ENCODE measurements around the gene PRDM16. TPM values are rescaled to one million over a fixed set of nuclear protein-coding genes. Genes with fewer than 3 reads are reported as not detected.

PRDM16 gene
- total and polyA plus RNA-seq, 2 of the 4 experiments (the other 2 are of a cell fraction), result 0.02 TPM; not detected in 1

DNA sequence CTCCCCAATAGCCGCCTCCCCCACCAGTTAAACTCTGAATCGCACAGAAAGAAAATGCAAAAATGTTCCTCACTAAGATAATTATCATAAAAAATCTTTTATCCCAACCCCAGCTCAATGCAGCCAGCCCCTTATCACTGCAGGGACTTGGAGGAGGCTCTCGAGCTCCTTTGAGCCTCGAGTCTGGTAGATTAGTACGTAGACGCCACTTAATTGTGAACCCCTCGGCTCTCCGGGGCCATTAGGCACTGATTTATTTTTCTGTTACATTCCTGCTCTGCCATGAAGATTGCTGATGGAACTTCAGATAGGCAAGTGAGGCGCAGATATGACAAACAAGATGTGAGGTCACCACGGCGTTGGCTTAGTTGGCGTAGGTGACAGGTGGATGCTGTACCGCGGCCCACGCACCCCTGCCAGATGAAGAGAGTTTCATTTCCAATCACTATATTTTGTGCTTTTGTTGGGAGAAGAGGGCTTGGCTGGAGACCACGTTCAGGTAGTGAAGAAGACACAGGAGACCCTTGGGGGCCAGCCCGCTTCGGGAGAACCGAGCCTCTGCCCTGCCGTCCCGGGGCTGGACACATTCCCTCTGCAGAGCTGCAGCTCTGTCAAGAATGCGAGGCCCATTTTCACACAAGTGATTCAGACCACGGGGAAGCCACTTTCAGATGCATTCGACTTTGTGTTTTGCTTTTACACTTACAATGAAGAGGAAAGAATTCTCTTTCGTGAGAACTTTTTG, 329.6 kb downstream of the PRDM16 start:
- TF ChIP-seq MAZ (IDR thresholded peaks at IDR 0.05; ENCODE audit: borderline replicate concordance, low read depth, low read length), result no peak
- no peak for TF ChIP-seq RCOR1 (IDR thresholded peaks at IDR 0.05; ENCODE audit: insufficient replicate concordance, low read length)
- no peak for TF ChIP-seq SMC3 (IDR thresholded peaks at IDR 0.05; ENCODE audit: low read depth, low read length)
- no peak for TF ChIP-seq CHD1 (IDR thresholded peaks at IDR 0.05; ENCODE audit: low read depth, low read length)
- TF ChIP-seq RFX5 (IDR thresholded peaks at IDR 0.05; ENCODE audit: low read depth, low read length), result no peak
- dilution Hi-C loops (cut with HindIII; ENCODE audit: low sequenced_read_pairs, unreplicated experiment) (no loop called here), intact Hi-C loops (cut with micrococcal nuclease) (no loop called here), in situ Hi-C loops (cut with MboI; ENCODE audit: low sequenced_read_pairs) (no loop called here)
- no peak overlapping the region for H2AK9ac ChIP-seq (replicated peaks; ENCODE audit: low read depth, low read length, poor library complexity)
- H3K27me3 ChIP-seq (ENCODE audit: control insufficient read depth, insufficient read depth, low read length), result peaks cover 51% of the 10 kb centered on the region
- H2BK15ac ChIP-seq (ENCODE audit: low read depth, low read length), result no peak overlapping the region
- H4K91ac ChIP-seq (ENCODE audit: insufficient read depth, low read depth, low read length), result no peak overlapping the region
- peaks cover 2% of the 10 kb centered on the region; the same call in 1 of the 2 replicates for H3K4me1 ChIP-seq (ENCODE audit: control insufficient read depth, insufficient read depth, low read length)
- no peak overlapping the region for H3K23ac ChIP-seq (ENCODE audit: low read depth, low read length)
- no peak overlapping the region for H2BK120ac ChIP-seq (ENCODE audit: low read depth, low read length)
- ATAC-seq (ENCODE audit: low read depth) (no peak), DNase-seq (no peak)
- no peak overlapping the region for H3K4me2 ChIP-seq (ENCODE audit: low read depth, low read length)
- no peaks in the 10 kb centered on the region for H3K36me3 ChIP-seq (ENCODE audit: control insufficient read depth, insufficient read depth, low read length)
- no peak overlapping the region for H3K56ac ChIP-seq (ENCODE audit: extremely low read depth, insufficient read depth, low read length)
- H2AK5ac ChIP-seq (ENCODE audit: low read depth, low read length), result no peak overlapping the region
- POLR2A ChIA-PET (ENCODE audit: unreplicated experiment), result no interaction called here
- H3K9me1 ChIP-seq (ENCODE audit: insufficient read depth, low read length), result no peaks in the 10 kb centered on the region
- no peak overlapping the region for H3K14ac ChIP-seq (replicated peaks; ENCODE audit: low read depth, low read length)
- H2AFZ ChIP-seq (replicated peaks; ENCODE audit: low read length, poor library complexity), result no peak overlapping the region
- 61% methylated on average over 6 of the region's 25 CpGs; no CpG with 5 or more reads in 1 of the 2 experiments for WGBS, 2 experiments (ENCODE audit: extremely low coverage in 2 of 2, insufficient read length in 1 of 2)
- H4K20me1 ChIP-seq (ENCODE audit: insufficient read depth, low read length), result no peaks in the 10 kb centered on the region
- H2BK20ac ChIP-seq (ENCODE audit: low read depth, low read length), result no peak overlapping the region
- H4K8ac ChIP-seq (ENCODE audit: low read depth in 2 of 2, low read length in 2 of 2), result no peak overlapping the region
- H3K4ac ChIP-seq (ENCODE audit: low read depth, low read length), result no peak overlapping the region
- no peak overlapping the region for H3K27ac ChIP-seq (ENCODE audit: insufficient read depth, low read length)
- no peaks in the 10 kb centered on the region for H3K9me3 ChIP-seq (ENCODE audit: control insufficient read depth, insufficient read depth, low read length)
- H3K18ac ChIP-seq (ENCODE audit: low read depth, low read length), result no peak overlapping the region
- no peak overlapping the region for H3K9ac ChIP-seq (ENCODE audit: low read depth, low read length)
- no peaks in the 10 kb centered on the region for H3K79me1 ChIP-seq (ENCODE audit: low read depth in 1 of 2, low read length in 2 of 2)
- BruUV-seq (replicated peaks), result no TSS peak
- CTCF ChIA-PET, result no interaction called here
- H3K4me3 ChIP-seq (ENCODE audit: insufficient read depth, low read depth, low read length), result no peak overlapping the region
- H4K5ac ChIP-seq (ENCODE audit: low read depth, low read length), result no peak overlapping the region
- no peak overlapping the region for H2BK5ac ChIP-seq (ENCODE audit: low read depth, low read length, poor library complexity, severe bottlenecking)
